HG03460 (cell line): ENCODE data around the gene MAP4.
"Not testable (repeated sequence)": the region's sequence is repeated elsewhere in the genome, so short reads cannot be mapped to it uniquely, and the experiment has no call there.

Experiments
- ATAC-seq: cut with Tn5 transposase; IDR thresholded peaks from one replicate; pipeline ENCODE4 v1.9.1; 2021; ENCODE audit not compliant: unreplicated experiment

MAP4 gene

GRCh38 chr3:48016301-48016973 lies at the start of gene MAP4:
MAP4 (minus strand) TSS chr3:48016416; CDS start chr3:47998860, 17,556 bp downstream.
- no peak for ATAC-seq

- ATAC-seq, result no peak
Observed at GRCh38 chr3:48065035-48065434, 48.8 kb upstream of the MAP4 start.

- ATAC-seq, result no peak
Observed at GRCh38 chr3:48064292-48064829, 48.1 kb upstream of the MAP4 start.

GRCh38 chr3:48061586-48061985 lies 45.4 kb upstream of the MAP4 start:
- ATAC-seq, result not testable (repeated sequence)

GRCh38 chr3:48058091-48058490 lies 41.9 kb upstream of the MAP4 start:
- ATAC-seq, result no peak

GRCh38 chr3:48057521-48057920 lies 41.3 kb upstream of the MAP4 start:
- ATAC-seq, result no peak

GRCh38 chr3:48047841-48048464 lies 31.7 kb upstream of the MAP4 start:
- ATAC-seq, result no peak

GRCh38 chr3:48042071-48042760 lies 26.0 kb upstream of the MAP4 start:
- ATAC-seq, result no peak

- no peak for ATAC-seq
Observed at GRCh38 chr3:48039487-48040190, 23.4 kb upstream of the MAP4 start.

GRCh38 chr3:48038971-48039481 lies 22.8 kb upstream of the MAP4 start:
- ATAC-seq, result no peak

GRCh38 chr3:48034000-48034516 lies 17.8 kb upstream of the MAP4 start:
- no peak for ATAC-seq

GRCh38 chr3:48030188-48030587 lies 14.0 kb upstream of the MAP4 start:
- ATAC-seq, result no peak

- no peak for ATAC-seq
Observed at GRCh38 chr3:48026951-48027908, 11.0 kb upstream of the MAP4 start.

- ATAC-seq, result no peak
Observed at GRCh38 chr3:48026098-48026497, 9.9 kb upstream of the MAP4 start.

- no peak for ATAC-seq
Observed at GRCh38 chr3:48024401-48024800, 8.2 kb upstream of the MAP4 start.

GRCh38 chr3:48023377-48023776 lies 7.2 kb upstream of the MAP4 start:
- ATAC-seq, result no peak

- ATAC-seq, result no peak
Observed at GRCh38 chr3:48022178-48022577, 6.0 kb upstream of the MAP4 start.

- no peak for ATAC-seq
Observed at GRCh38 chr3:48018841-48019240, 2.6 kb upstream of the MAP4 start.

- ATAC-seq, result no peak
Observed at GRCh38 chr3:48015431-48016180, 610 bp downstream of the MAP4 start.
